GM12875 (cell line): ENCODE data around the gene PDGFD.

Source experiments
- H3K4me3 ChIP-seq: one replicate; pipeline ENCODE4 v1.5.1; 2011; ENCODE audit warnings: low read depth, low read length, control low read depth
- TF ChIP-seq, protein P1 (sequence below): IDR thresholded peaks from 2 replicates; pipeline ENCODE4 v1.5.1; 2011; ENCODE audit warnings: low read depth, mild to moderate bottlenecking, control low read depth, inconsistent platforms, low read length, moderate library complexity, borderline replicate concordance; ENCODE audit not compliant: insufficient read depth

The PDGFD gene

DNA sequence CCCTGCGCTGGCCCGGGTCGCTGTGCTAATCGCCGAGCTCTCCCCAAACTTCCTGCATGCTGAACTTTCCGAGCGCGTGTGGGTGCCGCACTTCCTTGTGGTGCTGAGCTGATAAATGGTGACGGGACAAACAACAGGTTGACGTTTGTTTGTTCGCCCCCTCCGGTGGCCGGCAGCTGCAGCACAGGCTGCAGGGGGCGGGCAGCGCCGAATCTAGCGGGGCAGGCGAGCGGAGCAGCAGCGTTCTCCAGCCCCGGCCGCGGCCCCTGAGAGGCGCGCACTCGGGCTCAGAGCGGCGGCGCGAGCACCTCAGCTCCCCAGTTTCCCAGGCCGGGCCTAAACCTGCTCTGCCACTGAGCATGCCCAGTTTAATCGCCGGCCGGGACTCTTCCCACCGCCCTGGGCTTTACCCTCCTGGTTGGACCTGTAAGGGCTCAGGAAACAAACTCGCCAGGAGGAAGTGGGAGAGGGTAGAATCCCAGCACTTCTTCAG is at the start of gene PDGFD:
Gene PDGFD (minus strand): TSS at position 120 of the 493 bp plus-strand sequence.
- TF ChIP-seq, protein P1, sequence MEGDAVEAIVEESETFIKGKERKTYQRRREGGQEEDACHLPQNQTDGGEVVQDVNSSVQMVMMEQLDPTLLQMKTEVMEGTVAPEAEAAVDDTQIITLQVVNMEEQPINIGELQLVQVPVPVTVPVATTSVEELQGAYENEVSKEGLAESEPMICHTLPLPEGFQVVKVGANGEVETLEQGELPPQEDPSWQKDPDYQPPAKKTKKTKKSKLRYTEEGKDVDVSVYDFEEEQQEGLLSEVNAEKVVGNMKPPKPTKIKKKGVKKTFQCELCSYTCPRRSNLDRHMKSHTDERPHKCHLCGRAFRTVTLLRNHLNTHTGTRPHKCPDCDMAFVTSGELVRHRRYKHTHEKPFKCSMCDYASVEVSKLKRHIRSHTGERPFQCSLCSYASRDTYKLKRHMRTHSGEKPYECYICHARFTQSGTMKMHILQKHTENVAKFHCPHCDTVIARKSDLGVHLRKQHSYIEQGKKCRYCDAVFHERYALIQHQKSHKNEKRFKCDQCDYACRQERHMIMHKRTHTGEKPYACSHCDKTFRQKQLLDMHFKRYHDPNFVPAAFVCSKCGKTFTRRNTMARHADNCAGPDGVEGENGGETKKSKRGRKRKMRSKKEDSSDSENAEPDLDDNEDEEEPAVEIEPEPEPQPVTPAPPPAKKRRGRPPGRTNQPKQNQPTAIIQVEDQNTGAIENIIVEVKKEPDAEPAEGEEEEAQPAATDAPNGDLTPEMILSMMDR = peak; percentile 53
- peak within 1 kb of the TSS; percentile 28 for H3K4me3 ChIP-seq

DNA sequence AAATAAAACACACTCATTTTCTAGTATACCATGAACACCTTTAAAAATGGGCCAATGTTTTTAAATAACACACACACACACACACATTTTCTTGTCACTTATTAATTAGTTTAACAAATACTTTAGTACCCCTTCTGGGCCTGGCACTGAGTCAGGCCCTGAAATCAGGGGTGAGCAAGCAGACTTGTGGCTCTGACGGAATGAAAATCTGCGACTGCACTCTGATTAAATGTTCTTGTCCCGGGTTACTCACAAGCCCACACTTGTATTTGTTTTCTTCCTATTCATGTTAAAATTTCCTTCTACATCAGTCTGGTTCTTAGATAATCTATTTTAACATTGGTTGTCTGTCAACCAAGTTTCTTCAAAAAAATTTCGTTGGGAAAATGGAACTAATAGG is 43.0 kb upstream of the PDGFD start:
- TF ChIP-seq, protein P1 = no peak

DNA sequence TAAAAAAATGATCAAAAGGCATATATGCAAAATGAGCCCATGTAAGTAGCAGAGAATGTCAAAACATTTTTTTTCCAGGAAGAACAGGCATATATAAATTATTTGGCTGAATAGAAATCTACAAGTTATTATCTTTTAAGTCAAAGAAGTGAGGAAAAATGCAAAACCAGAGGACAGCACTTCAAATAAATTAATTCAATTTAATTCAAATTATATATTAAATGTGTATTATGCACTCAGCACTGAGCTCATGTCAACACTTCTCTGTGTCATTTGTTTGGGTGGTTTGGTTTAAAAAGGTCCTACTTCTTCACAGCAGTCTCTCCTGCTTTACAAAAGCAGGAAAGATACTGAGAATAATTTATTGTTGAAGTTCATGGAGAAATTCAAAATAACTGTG is 41.9 kb upstream of the PDGFD start:
- TF ChIP-seq, protein P1 = no peak

More for the DNA sequence above, 43.0 kb upstream of the PDGFD start:
- no peak overlapping the region for H3K4me3 ChIP-seq

DNA sequence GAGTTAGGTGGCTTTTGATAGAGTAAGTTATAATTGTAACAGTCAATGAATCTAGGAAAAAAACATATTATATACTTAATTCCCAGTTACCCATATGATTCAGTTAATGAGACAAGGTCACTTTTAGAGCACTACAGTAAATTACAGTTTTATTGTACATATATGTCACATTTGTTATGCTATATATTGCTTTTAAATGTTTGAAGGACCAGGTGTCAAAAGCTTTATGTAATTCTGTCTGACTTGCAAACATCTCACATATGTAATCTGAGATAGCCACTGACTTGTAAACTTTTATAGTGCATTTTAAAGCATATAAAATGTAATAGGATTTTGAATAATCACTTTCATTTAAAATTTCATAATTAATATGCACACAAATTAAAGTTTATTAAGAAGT is 36.7 kb upstream of the PDGFD start:
- no peak overlapping the region for H3K4me3 ChIP-seq
- TF ChIP-seq, protein P1 = no peak

More for the DNA sequence above, 41.9 kb upstream of the PDGFD start:
- no peak overlapping the region for H3K4me3 ChIP-seq

DNA sequence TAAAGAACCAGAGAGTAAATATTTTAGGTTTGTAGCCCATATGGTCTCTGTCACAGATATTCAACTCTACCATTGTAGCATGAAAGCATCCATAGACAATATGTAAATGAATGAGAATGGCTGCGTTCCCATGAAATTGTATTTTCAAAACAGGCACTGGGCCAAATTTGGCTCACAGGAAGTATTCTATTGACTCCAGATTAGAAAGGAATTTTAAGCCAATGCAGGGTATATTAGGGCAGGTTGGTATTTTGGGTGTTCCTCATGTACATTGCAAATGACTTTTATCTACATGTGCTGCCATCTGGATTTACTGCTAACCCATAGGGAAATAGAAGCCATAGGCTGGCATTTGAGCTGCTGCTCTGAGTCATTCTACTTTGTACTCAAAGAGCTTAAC is 35.1 kb upstream of the PDGFD start:
- no peak overlapping the region for H3K4me3 ChIP-seq
- TF ChIP-seq, protein P1 = no peak

DNA sequence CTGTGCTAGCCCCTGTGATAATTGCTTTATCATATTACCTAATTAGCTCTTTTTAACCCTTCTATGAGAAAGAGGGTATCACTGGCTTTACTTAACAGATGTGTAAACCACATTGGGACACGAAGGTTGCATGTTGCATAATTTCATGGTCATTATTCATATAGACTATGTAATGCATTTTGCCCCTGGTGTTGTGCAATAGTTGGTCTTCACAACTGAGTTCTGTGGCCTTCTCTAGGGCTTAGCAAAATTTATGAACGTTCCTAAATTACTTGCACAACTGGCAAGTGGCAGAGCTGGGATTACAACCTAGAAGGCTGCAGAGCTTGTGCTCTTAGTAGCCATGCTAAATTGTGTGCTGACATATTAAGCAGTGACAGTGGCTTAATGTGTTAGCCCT is 34.6 kb upstream of the PDGFD start:
- H3K4me3 ChIP-seq = no peak overlapping the region
- TF ChIP-seq, protein P1 = no peak

DNA sequence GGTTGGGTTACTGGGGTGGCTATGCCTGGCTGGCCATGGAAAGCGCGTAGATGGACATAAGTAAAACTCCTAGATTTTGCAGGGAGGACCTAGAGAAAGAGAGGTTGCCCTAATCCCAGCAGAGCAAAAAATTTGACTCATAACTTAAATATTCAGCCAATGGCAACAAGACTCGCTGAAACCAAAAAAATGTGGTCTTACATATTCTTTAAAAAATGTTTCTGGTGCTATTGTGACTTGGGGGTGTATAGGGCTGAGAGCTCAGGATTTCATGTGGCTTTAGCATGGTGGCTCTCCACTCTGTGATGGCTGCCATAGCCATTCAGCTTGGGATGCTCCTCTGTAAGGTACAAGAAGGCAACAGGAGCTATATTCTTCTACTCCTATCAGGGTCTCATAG is 27.2 kb upstream of the PDGFD start:
- no peak overlapping the region for H3K4me3 ChIP-seq
- TF ChIP-seq, protein P1 = no peak
